Glutamatergic neuron (in vitro differentiated cells): ENCODE data around the gene MRAP. TPM values are rescaled to one million over a fixed set of nuclear protein-coding genes. Genes with fewer than 3 reads are reported as not detected.

Source experiments
- DNase-seq: peaks from one replicate; pipeline ENCODE4 v3.0.0; 2022
- H3K27ac Mint-ChIP-seq: one replicate; pipeline ENCODE4 v1.8.0; 2020; ENCODE audit warnings: mild to moderate bottlenecking, mixed read lengths, inconsistent platforms; ENCODE audit not compliant: unreplicated experiment
- H3K27me3 Mint-ChIP-seq: one replicate; pipeline ENCODE4 v1.8.0; 2020; ENCODE audit warnings: mild to moderate bottlenecking, moderate library complexity, mixed read lengths, inconsistent platforms; ENCODE audit not compliant: unreplicated experiment
- H3K36me3 Mint-ChIP-seq: one replicate; pipeline ENCODE4 v1.8.0; 2020; ENCODE audit warnings: mild to moderate bottlenecking, mixed read lengths, inconsistent platforms; ENCODE audit not compliant: unreplicated experiment
- H3K4me1 Mint-ChIP-seq: one replicate; pipeline ENCODE4 v1.8.0; 2020; ENCODE audit warnings: mild to moderate bottlenecking, low read depth, mixed read lengths, inconsistent platforms; ENCODE audit not compliant: unreplicated experiment
- H3K4me3 Mint-ChIP-seq: one replicate; pipeline ENCODE4 v1.8.0; 2020; ENCODE audit warnings: mild to moderate bottlenecking, mixed read lengths, inconsistent platforms; ENCODE audit not compliant: unreplicated experiment
- H3K9me3 Mint-ChIP-seq: one replicate; pipeline ENCODE4 v1.8.0; 2020; ENCODE audit warnings: mild to moderate bottlenecking, moderate library complexity, mixed read lengths, inconsistent platforms; ENCODE audit not compliant: unreplicated experiment
- total RNA-seq: library from RNA; stranded (reverse); fragmentation: NEBNext Ultra II Directional; extraction: Animal tissue kit (Norgen Biotek cat#: 25700); gene quantifications from one replicate; pipeline ENCODE4 v1.2.1, GENCODE V29; 2021; ENCODE audit not compliant: unreplicated experiment
- TF ChIP-seq, protein P1 (sequence below): fragments of 200-600 bp; sonication (generic); IDR thresholded peaks from one replicate; pipeline ENCODE4 v1.5.0; 2021; ENCODE audit not compliant: partially characterized antibody, unreplicated experiment

MRAP gene
- total RNA-seq, 1 donor from 2014 or later = not detected

DNA sequence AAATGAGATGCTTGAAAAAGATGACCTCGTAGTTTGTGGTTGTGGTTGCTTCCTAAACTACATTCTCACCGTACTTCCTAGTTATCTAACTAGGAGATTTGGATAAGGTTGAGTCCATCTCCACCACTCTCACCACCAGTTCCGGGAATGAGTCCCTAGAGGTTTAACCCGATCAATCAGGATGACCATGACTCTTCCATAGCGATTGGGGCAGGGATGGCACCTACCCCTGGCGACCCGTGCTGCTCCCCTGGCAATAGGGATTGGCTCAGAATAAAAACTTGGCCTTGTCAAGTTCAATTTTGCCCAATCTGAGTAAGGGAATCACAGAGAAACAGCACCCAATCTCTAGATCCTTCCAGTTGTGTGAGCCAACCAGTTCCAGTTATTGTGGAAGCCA is 17.1 kb upstream of the MRAP start:
- Mint-ChIP-seq H3K4me3 (no peak overlapping the region), H3K4me1 (peaks cover 3% of the 10 kb centered on the region), H3K36me3 (peaks cover 4% of the 10 kb centered on the region), H3K9me3 (peaks cover 8% of the 10 kb centered on the region), H3K27me3 (peaks cover 3% of the 10 kb centered on the region), H3K27ac (no peak overlapping the region)
- TF ChIP-seq, protein P1, sequence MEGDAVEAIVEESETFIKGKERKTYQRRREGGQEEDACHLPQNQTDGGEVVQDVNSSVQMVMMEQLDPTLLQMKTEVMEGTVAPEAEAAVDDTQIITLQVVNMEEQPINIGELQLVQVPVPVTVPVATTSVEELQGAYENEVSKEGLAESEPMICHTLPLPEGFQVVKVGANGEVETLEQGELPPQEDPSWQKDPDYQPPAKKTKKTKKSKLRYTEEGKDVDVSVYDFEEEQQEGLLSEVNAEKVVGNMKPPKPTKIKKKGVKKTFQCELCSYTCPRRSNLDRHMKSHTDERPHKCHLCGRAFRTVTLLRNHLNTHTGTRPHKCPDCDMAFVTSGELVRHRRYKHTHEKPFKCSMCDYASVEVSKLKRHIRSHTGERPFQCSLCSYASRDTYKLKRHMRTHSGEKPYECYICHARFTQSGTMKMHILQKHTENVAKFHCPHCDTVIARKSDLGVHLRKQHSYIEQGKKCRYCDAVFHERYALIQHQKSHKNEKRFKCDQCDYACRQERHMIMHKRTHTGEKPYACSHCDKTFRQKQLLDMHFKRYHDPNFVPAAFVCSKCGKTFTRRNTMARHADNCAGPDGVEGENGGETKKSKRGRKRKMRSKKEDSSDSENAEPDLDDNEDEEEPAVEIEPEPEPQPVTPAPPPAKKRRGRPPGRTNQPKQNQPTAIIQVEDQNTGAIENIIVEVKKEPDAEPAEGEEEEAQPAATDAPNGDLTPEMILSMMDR = no peak
- no peak for DNase-seq

DNA sequence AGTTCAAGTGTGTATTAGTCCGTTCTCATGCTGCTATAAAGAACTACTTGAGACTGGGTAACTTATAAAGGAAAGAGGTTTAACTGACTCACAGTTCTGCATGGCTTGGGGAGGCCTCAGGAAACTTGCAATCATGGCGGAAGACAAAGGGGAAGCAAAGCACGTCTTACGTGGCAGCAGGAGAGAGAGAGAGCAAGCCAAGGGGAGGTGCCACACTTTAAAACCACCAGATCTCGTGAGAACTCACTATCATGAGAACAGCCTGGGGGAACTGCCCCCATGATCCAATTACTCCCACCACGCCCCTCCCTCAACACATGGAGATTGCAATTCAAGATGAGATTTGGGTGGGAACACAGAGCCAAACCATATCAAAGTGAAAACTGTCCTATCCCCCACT is 15.7 kb upstream of the MRAP start:
- H3K4me3 Mint-ChIP-seq = no peak overlapping the region
- H3K4me1 Mint-ChIP-seq = peaks cover 2% of the 10 kb centered on the region
- H3K27me3 Mint-ChIP-seq = peaks cover 3% of the 10 kb centered on the region
- H3K9me3 Mint-ChIP-seq = peaks cover 8% of the 10 kb centered on the region
- no peak overlapping the region for H3K27ac Mint-ChIP-seq
- TF ChIP-seq, protein P1 = no peak
- peaks cover 4% of the 10 kb centered on the region for H3K36me3 Mint-ChIP-seq
- DNase-seq = no peak

DNA sequence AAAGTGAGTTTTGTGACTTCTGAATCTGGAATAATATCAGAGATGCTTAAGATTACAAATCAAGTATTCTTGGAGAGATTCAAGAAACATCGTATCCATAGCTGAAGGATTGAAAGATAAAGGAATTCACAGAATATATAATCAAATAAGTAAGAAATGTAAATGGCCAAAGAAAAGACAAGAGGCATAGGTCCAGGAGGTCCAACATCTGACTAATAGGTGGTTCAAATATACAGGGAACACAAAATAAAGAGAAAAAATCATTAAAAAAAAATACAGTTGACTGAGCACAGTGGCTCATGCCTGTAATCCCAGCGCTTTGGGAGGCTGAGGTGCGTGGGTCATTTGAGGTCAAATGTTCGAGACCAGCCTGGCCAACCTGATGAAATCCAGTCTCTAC is 13.2 kb upstream of the MRAP start:
- H3K9me3 Mint-ChIP-seq = no peaks in the 10 kb centered on the region
- peaks cover 4% of the 10 kb centered on the region for H3K36me3 Mint-ChIP-seq
- no peaks in the 10 kb centered on the region for H3K4me1 Mint-ChIP-seq
- H3K27me3 Mint-ChIP-seq = no peaks in the 10 kb centered on the region
- TF ChIP-seq, protein P1 = no peak
- H3K27ac Mint-ChIP-seq = no peak overlapping the region
- H3K4me3 Mint-ChIP-seq = no peak overlapping the region
- no peak for DNase-seq

GRCh38 chr21:32297449-32297848 is 1.2 kb upstream of the MRAP start:
- no peaks in the 10 kb centered on the region for H3K36me3 Mint-ChIP-seq
- no peak overlapping the region for H3K27ac Mint-ChIP-seq
- peaks cover 18% of the 10 kb centered on the region for H3K4me1 Mint-ChIP-seq
- DNase-seq = no peak
- H3K4me3 Mint-ChIP-seq = no peak overlapping the region
- H3K9me3 Mint-ChIP-seq = peaks cover 3% of the 10 kb centered on the region
- H3K27me3 Mint-ChIP-seq = peaks cover 4% of the 10 kb centered on the region
- TF ChIP-seq, protein P1 = no peak

GRCh38 chr21:32298148-32298559 is 501 bp upstream of the MRAP start:
- TF ChIP-seq, protein P1 = no peak
- H3K27ac Mint-ChIP-seq = no peak overlapping the region
- H3K4me1 Mint-ChIP-seq = peaks cover 14% of the 10 kb centered on the region
- H3K27me3 Mint-ChIP-seq = peaks cover 4% of the 10 kb centered on the region
- H3K9me3 Mint-ChIP-seq = peaks cover 3% of the 10 kb centered on the region
- H3K36me3 Mint-ChIP-seq = no peaks in the 10 kb centered on the region
- no peak for DNase-seq
- H3K4me3 Mint-ChIP-seq = no peak overlapping the region
